HG03457 (cell line): ENCODE results near the gene PPP4R4.
A peak's percentile ranks its signal among the peaks of the same experiment; 100 is the strongest.
"Not testable (repeated sequence)": the region's sequence is repeated elsewhere in the genome, so short reads cannot be mapped to it uniquely, and the experiment has no call there.

ENCODE experiments used
- ATAC-seq: cut with Tn5 transposase; IDR thresholded peaks from one replicate; pipeline ENCODE4 v1.9.1; 2021; ENCODE audit warnings: moderate number of reproducible peaks; ENCODE audit not compliant: unreplicated experiment

PPP4R4 gene

DNA sequence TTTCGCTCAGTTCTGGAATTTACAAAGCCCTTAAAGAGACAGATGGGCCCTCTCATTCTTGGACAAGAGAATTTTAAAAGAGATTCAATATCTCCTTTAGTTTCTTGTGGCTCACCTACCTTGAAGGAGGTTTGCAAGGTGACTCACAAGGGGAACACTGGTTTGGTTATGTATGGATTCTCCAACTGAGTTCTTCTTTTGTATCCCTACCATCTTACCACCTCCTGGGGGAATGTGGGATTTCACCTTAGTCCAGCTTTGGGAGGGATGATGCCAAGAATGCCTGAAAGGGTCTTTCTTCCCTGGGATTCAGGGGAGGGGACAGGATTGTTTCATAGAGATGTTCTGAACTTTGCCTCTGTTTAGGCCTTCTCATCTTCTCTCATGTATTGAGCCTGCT is 3.7 kb downstream of the PPP4R4 start:
- no peak for ATAC-seq

DNA sequence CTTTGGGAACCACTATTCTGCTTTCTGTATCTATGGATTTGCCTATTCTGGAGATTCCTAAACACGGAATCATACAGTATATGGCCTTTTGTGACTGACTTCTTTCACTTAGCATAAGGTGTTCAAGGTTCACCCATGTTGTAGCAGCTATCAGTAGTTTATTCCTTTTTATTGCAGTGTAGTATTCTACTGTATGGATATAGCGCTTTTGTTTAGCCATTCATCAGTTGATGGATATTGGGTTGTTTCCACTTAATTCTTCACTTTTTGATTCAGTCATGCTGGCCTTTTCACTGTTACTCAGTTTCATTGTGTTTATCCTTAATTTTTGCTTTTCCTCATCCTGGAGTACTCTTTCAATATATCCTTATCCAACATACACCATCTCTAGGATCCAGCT is 5.1 kb downstream of the PPP4R4 start:
- no peak for ATAC-seq

DNA sequence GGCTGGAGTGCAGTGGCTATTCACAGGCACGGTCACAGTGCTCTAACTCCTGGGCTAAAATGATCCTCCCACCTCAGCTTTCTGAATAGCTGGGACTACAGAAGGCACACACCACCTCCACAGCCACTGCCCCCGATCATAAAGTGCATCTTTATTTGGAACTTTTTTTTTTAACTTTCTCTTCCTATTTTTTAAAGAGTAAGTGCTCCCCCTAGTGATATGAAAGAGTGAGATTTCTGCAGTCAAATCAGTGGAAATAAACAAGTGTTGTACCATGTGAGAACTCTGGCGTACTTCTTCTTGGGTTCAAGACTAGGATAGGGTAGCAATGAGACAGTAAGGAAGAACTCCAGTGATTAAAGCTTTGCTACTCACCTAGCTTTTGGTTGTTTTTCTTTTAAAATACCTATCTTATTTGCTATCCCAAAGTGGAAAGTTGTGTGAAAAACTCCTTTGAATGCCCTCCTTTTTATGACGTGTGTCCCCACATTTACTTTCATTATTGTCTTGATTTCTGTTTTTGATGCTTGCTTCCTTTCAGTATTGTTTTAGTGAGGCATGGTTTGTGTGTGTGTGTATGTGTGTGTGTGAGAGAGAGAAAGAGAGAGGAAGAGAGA is 6.6 kb downstream of the PPP4R4 start:
- ATAC-seq = peak; percentile 51

DNA sequence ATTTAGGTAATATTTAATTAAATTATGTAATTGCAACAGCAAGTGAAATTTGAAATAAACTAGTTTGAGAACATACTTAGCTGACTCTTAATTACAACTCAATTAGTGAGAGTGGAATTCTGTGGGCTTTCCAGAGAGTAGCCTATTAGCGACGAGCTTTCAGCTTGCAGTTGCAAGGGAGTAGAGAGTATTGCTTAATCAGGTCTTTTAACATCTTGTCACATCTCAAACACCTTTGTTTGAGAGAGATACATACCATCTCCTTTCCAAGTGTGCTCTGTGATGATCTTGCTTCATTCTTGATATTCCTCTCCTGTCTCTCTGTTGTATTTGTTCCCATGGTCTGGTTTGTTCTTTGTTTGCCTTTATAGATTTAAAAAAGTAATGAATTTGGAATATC is 7.7 kb downstream of the PPP4R4 start:
- ATAC-seq = no peak

DNA sequence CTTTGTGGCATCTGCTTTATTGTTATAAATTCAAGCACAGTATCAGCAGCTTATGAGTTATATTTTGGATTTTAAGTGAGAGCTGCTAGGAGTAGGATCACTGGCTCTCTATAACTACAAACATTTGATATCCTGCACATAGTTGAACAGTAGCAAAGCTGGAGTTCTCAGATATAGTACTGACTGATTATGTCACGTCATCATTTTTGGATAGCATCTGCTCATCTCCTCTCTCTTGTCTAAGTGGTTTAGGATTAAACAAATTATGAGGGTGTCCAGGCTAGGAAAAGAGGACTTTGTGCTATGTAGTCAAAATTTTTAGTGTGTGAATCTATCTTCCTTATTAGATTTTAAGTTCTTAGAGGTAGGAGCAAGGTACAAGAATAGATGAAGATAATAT is 18.4 kb downstream of the PPP4R4 start:
- no peak for ATAC-seq

DNA sequence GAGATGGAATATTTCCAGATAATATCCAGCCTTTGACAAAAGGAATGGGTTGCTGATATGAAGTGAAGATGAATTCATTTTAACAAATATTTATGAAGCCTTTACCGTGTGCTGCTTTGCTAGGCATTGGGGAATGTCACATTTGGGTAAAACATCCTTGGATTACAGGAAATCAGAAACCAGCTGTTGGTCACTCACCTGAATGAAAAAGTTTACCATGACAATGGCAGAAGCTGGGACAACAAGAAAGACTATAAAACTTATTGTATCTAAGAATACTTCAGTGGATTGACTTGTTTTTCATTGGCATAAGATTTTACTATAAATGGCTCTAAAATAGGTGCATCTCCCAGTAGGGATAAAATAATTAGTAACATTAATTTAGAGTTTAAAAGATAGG is 19.7 kb downstream of the PPP4R4 start:
- ATAC-seq = no peak

DNA sequence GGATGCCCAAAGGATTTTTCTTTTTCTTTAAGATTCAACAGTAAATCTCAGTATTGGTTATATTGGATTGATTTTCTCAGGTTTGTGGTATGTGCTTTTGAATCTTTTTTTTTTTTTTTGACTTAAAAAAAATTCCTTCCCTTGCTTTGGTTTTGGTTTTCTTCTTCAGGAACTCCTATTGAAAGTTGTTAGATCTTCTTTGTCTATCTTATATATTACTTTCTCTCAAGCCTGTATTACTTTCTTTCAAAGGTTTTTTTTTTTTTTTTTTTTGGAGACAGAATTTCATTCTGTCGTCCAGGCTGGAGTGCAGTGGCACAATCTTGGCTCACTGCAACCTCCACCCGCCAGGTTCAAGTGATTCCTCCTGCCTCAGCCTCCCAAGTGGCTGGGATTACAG is 21.9 kb downstream of the PPP4R4 start:
- ATAC-seq = no peak

DNA sequence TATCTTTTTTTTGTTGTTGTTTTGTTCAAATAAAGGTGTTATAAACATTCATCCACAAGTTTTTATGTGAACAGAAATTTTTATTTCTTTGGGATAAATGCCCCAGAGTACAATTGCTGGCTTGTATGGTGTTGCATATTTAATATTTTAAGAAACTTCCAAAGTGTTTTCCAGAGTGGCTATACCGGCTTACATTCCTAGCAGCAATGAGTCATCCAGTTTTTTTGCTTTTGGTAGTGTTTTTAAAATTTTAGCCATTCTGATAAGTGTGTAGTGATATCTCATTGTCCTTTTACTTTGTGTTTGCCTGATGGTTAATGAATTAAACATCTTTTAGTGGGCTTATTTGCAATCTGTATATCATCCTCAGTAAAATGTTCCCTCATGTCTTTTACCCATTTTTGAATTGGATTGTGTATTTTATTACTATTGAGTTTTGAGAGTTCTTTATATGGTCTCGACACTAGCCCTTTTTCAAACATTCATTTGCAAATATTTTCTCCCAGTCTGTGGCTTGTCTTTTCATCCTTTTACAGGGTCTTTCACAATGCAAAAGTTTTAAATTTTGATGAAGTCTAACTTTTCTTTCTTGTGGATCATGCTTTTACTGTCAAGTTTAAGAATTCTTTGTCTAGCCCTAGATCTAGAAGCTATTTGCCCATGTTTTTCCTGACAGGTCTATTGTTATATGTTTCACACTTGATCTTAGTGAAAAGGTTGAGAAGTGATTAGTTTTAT is 29.5 kb downstream of the PPP4R4 start:
- ATAC-seq = no peak

DNA sequence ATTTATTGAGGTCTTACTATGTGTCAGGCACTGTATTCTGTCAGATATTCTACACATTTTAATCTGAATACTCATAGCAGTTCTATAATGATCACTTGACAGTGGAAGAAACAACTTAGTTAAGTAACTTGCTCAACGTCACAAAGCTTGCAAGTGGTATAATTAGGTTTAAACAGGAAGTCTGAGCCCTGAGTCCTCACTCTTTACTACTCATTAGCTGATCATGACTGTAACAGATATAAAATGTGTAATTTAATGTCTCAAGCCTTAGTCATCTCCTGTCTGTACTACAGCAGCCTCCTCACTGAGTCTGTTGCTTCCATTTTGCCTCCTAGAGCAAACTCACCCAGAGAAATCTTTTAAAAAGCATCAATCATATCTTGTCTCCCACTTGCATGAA is 38.9 kb downstream of the PPP4R4 start:
- ATAC-seq = no peak

DNA sequence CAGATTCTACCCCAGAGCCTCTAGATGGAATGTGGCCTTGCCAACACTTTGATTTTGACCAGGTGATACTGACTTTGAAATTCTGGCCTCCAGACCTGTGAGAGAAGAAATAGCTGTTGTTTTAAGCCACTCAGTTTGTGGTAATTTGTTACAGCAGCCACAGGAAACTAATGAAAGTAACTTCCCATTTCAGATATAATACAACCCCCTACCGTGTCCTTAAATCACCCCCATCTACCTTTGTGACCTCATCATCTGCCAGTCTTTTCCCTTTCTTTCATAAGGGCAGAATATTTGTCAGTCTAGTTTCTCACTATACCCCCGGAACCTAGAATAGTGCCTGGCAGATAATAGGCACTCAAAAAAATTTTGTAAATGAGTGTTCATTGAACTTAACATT is 39.6 kb downstream of the PPP4R4 start:
- no peak for ATAC-seq

DNA sequence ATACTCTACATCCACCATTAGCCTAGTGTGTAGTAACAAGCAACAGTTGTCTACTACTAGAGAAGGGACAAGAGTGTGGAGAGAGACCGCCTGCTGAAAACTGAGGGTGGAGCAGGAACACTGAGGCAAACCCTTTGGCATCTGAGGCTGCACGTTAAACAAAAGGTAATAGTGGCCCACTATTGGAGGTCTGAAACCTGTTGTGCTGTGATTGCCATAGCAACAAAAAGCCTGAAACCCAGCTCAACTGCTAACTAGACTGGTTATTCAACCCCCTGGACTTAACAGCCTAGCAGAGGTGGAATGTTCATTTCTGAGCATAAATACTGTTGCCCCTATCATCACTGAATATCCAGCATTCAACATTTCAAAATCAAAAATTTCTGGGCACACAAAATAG is 43.0 kb downstream of the PPP4R4 start:
- no peak for ATAC-seq

DNA sequence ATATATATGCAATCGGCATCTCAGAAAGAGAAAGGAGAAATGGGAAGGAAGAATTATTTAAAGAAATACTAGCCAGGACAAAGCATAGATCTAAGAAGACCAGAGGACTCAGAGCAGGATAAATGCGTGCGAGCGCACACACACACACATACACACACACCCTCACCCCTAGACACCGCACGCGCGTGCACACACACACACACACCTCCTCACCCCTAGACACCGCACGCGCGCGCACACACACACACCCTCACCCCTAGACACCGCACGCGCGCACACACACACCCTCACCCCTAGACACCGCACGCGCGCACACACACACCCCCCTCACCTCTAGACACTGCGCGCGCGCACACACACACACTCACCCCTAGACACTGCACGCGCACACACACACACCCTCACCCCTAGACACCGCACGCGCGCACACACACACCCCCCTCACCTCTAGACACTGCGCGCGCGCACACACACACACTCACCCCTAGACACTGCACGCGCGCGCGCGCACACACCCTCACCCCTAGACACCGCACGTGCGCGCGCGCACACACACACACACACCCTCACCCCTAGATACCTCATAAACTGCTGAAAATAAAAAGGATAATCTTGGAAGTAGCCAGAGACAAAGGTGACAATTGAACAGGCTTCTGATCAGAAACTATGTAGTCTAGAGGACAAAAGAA is 44.2 kb downstream of the PPP4R4 start:
- not testable (repeated sequence) for ATAC-seq

DNA sequence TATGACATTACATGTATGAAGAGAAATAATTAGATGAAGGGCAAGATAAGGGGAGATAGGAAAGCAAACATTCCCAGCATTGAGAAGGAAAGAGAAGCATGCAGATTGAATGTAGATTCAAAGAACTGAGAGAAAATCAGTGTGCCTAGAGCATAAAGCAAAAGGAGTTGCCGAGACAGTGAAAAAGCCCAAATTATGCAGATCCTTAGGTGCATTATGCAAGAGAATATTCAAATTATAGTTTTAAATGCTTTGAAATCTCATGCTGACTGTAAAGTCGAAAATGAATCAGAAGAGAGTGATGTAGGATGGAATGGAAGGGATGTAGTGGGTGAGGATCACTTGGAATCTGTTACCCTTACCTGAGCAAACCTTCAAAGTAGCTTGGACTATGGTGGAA is 49.9 kb downstream of the PPP4R4 start:
- ATAC-seq = no peak

DNA sequence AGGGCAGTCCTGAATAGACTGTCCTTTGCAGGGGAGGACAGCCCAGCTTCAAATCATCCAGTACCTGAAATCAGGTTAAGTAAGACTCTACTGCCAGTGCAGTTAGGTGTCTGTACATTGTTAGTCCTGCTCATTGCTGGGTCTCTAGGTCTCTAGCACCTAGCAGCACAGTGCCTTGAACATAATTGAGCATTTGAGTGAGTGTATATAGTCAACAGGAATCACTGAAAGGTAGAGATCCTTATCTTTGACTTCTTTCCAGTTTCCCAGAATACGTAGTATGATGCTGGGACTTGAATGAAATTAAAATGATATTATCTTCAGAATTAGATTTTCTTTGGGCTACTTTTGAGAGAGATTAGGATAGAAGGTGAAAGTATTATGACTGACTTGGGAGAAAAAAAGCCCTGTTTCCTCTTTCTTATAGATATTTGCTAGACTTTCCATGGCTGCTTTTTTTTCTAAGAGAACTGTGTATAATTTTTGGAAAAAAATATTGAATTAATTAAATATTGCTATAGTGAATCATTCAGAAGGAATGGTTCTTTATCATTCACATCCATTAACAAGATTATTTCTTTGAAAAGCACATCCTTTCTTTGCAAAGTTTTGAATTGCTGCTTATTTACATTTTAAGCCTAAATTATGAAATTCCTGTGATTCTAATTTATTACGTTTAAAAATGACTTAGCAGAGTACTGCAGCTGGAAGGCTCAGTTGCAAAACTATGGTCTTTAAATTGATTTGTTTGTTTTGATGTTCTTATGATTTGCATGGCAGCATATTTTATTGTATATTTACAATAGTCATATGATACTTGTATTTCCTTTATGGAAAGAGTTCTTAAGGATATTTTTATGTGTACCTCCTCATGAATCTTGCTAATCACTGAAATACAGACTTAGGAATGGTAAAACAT is 51.6 kb downstream of the PPP4R4 start:
- ATAC-seq = no peak

DNA sequence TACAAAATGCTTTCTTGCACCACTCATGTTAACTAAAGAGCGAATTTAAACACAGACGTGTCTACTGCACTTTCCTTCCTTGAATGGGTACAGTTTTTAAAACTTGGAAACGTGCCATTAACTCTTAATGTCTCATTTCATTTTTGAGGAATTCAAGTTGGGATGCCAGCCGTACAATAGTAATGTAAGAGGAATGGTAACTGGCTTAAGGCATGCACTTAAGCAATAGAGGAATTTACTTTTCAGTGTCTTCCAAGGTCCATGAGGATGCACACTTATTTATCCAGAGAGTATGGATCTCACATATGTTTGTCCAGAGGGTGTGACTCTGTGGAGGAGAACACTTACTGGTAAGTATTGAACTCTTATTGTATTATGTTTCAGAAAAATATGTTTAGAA is 52.9 kb downstream of the PPP4R4 start:
- no peak for ATAC-seq

DNA sequence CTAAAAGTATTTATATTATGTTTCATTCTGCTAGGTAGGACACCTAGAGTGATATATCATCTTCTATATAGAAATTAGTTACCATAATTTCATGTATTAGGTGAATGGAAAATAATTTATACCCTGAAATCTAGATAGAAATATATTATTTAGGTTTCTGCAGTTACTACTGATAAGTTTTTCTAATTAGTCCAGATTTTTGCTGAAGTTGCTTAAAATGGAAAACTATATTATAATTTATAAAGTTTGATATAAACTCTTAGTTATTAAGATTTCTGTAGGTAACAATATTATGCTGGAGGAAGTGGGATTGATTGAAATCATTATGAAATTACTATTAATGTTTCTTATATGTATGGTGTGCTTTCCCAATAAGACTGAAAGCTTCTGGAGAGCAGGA is 62.9 kb downstream of the PPP4R4 start:
- no peak for ATAC-seq

DNA sequence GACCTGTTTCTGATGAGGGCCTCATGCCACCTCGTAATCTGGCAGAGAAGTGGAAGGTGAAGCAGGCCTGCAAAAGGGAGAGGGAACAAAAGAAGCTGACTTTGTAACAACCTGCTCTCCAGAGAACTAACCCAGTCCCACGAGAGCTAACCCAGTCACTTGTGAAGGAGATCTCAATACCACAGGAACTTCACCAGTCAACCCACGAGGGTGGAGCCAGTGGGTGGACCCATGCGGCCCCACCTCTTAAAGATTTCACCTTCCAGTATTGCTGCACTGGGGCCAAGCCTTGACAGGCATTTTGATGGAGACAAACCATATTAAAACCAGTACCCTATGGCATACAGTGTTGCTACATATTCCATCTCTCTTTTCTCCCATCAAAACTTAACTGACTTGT is 63.9 kb downstream of the PPP4R4 start:
- no peak for ATAC-seq

DNA sequence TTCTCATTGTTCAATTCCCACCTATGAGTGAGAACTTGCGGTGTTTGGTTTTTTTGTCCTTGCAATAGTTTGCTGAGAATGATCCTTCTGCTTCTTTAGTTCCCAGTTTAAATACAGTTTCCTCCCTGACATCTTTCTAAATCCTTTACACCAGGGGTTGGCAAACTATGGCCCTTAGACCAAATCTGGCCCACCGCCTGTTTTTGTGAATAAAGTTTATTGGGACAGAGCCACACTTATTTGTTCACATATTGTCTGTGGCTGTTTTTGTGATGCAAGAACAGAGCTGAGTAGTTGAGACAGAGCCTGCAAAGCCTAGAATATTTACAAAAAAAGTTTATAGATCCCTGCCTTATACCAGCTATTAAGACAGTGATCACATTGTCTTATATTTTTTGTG is 65.3 kb downstream of the PPP4R4 start:
- ATAC-seq = no peak

DNA sequence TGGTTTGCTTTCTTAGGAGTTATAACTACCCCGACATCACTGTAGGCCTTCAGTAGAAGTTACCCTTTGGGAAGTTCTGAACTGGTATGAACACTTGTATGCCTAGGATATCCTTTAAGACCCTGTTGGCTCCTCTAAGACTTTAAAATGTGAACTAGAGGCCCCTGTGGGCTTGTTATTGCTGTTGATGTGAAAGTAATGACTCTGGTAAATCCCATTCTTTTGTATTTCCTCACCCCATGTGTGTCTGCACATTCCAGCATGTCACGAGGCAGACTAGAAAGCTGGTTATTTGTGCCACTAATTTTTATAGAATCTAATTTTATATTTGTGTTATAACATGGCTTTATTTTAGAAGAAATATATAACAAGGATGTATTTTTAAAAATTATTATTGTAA is 70.1 kb downstream of the PPP4R4 start:
- ATAC-seq = no peak

DNA sequence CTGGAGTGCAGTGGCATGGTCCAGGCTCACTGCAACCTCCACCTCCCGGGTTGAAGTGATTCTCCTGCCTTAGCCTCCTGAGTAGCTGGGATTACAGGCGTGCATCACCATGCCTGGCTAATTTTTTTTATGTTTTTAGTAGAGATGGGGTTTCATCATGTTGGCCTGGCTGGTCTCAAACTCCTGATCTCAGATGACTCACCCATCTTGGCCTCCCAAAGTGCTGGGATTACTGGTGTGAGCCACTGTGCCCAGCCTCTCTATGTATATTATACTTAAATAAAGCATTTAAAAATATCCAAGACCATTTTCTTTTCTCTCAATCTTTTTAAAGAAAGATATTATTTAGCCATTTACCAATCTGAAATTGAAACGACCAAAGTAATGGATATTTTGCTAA is 90.1 kb downstream of the PPP4R4 start:
- not testable (repeated sequence) for ATAC-seq

DNA sequence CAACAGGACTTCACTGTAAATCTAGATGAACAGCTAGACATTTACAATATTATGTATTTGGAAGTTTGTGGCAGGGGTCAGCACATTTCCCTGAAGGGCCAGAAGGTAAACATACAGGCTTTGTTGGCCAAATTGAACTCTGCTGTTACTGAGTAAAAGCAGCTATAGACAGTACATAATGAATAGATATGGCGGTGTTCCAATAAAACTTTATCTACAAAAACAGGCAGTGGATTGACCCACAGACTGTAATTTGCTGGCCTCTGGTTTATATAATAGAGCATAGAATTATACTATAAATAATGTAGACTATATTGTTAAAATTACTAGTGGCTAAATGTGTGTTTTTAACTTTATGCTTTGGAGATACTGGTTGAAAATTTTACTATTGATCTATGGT is 93.2 kb downstream of the PPP4R4 start:
- ATAC-seq = no peak
